ENCODE measurements around the gene NKIRAS2. TPM values are rescaled to one million over a fixed set of nuclear protein-coding genes. Genes with fewer than 3 reads are reported as not detected.
A peak's percentile ranks its signal among the peaks of the same experiment; 100 is the strongest.

NKIRAS2 gene
- total RNA-seq, 2 donors from 2014 or later, result 48.0 to 51.2 TPM

GRCh38 chr17:42055027-42055426 is 35.1 kb downstream of the NKIRAS2 start:
- Histone ChIP-seq H3K27me3 (ENCODE audit: control insufficient read depth, insufficient read depth, low read length, poor library complexity, severe bottlenecking) (no peaks in the 10 kb centered on the region), H3K27ac (ENCODE audit: low read depth, low read length) (no peak overlapping the region), H3K4me1 (ENCODE audit: control insufficient read depth, insufficient read depth, low read length) (peaks cover 10% of the 10 kb centered on the region), H3K36me3 (ENCODE audit: control insufficient read depth, insufficient read depth, low read length) (no peaks in the 10 kb centered on the region), H3K9ac (ENCODE audit: extremely low read depth, low read length, poor library complexity, severe bottlenecking) (no peak overlapping the region), H3K4me3 (ENCODE audit: low read length) (no peak overlapping the region), H3K9me3 (ENCODE audit: control insufficient read depth, low read length) (no peaks in the 10 kb centered on the region)
- TF ChIP-seq CTCF (conservative IDR thresholded peaks at IDR 0.05), result no peak
- Mint-ChIP-seq H3K9me3 (no peaks in the 10 kb centered on the region), H3K4me3 (peak overlapping the region; percentile 14), H3K27me3 (ENCODE audit: insufficient read depth) (peaks cover 26% of the 10 kb centered on the region), H3K4me1 (peaks cover 34% of the 10 kb centered on the region), H3K27ac (no peak overlapping the region), H3K36me3 (ENCODE audit: low read depth) (no peaks in the 10 kb centered on the region)
- DNase-seq, result no peak
- 30% methylated on average over 3 of the region's 3 CpGs; no CpG with 5 or more reads in 1 of the 2 experiments for WGBS, 2 experiments (ENCODE audit: insufficient coverage in 1 of 2, insufficient read length in 1 of 2)

GRCh38 chr17:42055496-42055895 is 35.6 kb downstream of the NKIRAS2 start:
- Histone ChIP-seq H3K4me1 (ENCODE audit: control insufficient read depth, insufficient read depth, low read length) (peaks cover 10% of the 10 kb centered on the region), H3K27me3 (ENCODE audit: control insufficient read depth, insufficient read depth, low read length, poor library complexity, severe bottlenecking) (no peaks in the 10 kb centered on the region), H3K9ac (ENCODE audit: extremely low read depth, low read length, poor library complexity, severe bottlenecking) (no peak overlapping the region), H3K4me3 (ENCODE audit: low read length) (no peak overlapping the region), H3K27ac (ENCODE audit: low read depth, low read length) (no peak overlapping the region), H3K9me3 (ENCODE audit: control insufficient read depth, low read length) (no peaks in the 10 kb centered on the region), H3K36me3 (ENCODE audit: control insufficient read depth, insufficient read depth, low read length) (no peaks in the 10 kb centered on the region)
- Mint-ChIP-seq H3K36me3 (ENCODE audit: low read depth) (no peaks in the 10 kb centered on the region), H3K4me3 (peak overlapping the region; percentile 14), H3K27ac (no peak overlapping the region), H3K27me3 (ENCODE audit: insufficient read depth) (peaks cover 26% of the 10 kb centered on the region), H3K9me3 (no peaks in the 10 kb centered on the region), H3K4me1 (peaks cover 34% of the 10 kb centered on the region)
- DNase-seq, result peak; percentile 78
- TF ChIP-seq CTCF (conservative IDR thresholded peaks at IDR 0.05), result no peak
- WGBS, 2 experiments (ENCODE audit: insufficient coverage in 1 of 2, insufficient read length in 1 of 2), result 52 to 80% methylated on average over 1 to 6 of the region's 6 CpGs

GRCh38 chr17:42056635-42057034 is 36.7 kb downstream of the NKIRAS2 start:
- Histone ChIP-seq H3K27me3 (ENCODE audit: control insufficient read depth, insufficient read depth, low read length, poor library complexity, severe bottlenecking) (no peaks in the 10 kb centered on the region), H3K4me1 (ENCODE audit: control insufficient read depth, insufficient read depth, low read length) (peaks cover 7% of the 10 kb centered on the region), H3K27ac (ENCODE audit: low read depth, low read length) (no peak overlapping the region), H3K9me3 (ENCODE audit: control insufficient read depth, low read length) (no peaks in the 10 kb centered on the region), H3K36me3 (ENCODE audit: control insufficient read depth, insufficient read depth, low read length) (no peaks in the 10 kb centered on the region), H3K4me3 (ENCODE audit: low read length) (no peak overlapping the region), H3K9ac (ENCODE audit: extremely low read depth, low read length, poor library complexity, severe bottlenecking) (no peak overlapping the region)
- no peak for TF ChIP-seq CTCF (conservative IDR thresholded peaks at IDR 0.05)
- H3K9me3 Mint-ChIP-seq, result no peaks in the 10 kb centered on the region
- no peak overlapping the region for H3K27ac Mint-ChIP-seq
- no peak for DNase-seq
- peaks cover 25% of the 10 kb centered on the region for H3K4me1 Mint-ChIP-seq
- peaks cover 19% of the 10 kb centered on the region for H3K27me3 Mint-ChIP-seq (ENCODE audit: insufficient read depth)
- no peak overlapping the region for H3K4me3 Mint-ChIP-seq
- WGBS, 2 experiments (ENCODE audit: insufficient coverage in 1 of 2, insufficient read length in 1 of 2), result 89 to 90% methylated on average over 3 of the region's 3 CpGs
- H3K36me3 Mint-ChIP-seq (ENCODE audit: low read depth), result no peaks in the 10 kb centered on the region

All from endodermal cell (in vitro differentiated cells).